B cell (primary cell): ENCODE measurements around the gene LYPLAL1.

Experiments
- CTCF ChIP-seq: fragments of 200-600 bp; IDR thresholded peaks from one replicate; pipeline ENCODE4 v1.8.0; 2022; ENCODE audit warnings: antibody characterized with exemption, mild to moderate bottlenecking
- EZH2 ChIP-seq: IDR thresholded peaks from 2 replicates; pipeline ENCODE4 v1.6.1; 2012; ENCODE audit warnings: borderline replicate concordance, low read depth, mild to moderate bottlenecking, moderate library complexity, low read length; ENCODE audit not compliant: insufficient read depth, poor library complexity, severe bottlenecking

GRCh38 chr1:219223496-219223895 is 49.8 kb downstream of the LYPLAL1 start:
- no peak for TF ChIP-seq CTCF
- TF ChIP-seq EZH2, result no peak
